NK-92 treated with Interleukin-12 subunit alpha and Interleukin-12 subunit beta, amount 100 ng/mL, for 24 hours (cell line): ENCODE measurements around the gene EPO.

Experiments used
- DNase-seq: peaks from one replicate; lab custom pipeline; 2025; lab: John Stamatoyannopoulos, UW

Gene EPO

DNA sequence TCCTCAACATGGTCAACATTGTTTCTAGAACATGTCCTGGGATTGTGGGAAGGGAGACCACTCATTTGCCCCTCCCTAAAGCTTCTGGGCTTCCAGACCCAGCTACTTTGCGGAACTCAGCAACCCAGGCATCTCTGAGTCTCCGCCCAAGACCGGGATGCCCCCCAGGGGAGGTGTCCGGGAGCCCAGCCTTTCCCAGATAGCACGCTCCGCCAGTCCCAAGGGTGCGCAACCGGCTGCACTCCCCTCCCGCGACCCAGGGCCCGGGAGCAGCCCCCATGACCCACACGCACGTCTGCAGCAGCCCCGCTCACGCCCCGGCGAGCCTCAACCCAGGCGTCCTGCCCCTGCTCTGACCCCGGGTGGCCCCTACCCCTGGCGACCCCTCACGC lies at the start of gene EPO:
TSS of gene EPO (plus strand) at position 190 of the 392 bp plus-strand sequence. CDS start 513 bp downstream, outside the sequence.
- DNase-seq, result no peak

DNA sequence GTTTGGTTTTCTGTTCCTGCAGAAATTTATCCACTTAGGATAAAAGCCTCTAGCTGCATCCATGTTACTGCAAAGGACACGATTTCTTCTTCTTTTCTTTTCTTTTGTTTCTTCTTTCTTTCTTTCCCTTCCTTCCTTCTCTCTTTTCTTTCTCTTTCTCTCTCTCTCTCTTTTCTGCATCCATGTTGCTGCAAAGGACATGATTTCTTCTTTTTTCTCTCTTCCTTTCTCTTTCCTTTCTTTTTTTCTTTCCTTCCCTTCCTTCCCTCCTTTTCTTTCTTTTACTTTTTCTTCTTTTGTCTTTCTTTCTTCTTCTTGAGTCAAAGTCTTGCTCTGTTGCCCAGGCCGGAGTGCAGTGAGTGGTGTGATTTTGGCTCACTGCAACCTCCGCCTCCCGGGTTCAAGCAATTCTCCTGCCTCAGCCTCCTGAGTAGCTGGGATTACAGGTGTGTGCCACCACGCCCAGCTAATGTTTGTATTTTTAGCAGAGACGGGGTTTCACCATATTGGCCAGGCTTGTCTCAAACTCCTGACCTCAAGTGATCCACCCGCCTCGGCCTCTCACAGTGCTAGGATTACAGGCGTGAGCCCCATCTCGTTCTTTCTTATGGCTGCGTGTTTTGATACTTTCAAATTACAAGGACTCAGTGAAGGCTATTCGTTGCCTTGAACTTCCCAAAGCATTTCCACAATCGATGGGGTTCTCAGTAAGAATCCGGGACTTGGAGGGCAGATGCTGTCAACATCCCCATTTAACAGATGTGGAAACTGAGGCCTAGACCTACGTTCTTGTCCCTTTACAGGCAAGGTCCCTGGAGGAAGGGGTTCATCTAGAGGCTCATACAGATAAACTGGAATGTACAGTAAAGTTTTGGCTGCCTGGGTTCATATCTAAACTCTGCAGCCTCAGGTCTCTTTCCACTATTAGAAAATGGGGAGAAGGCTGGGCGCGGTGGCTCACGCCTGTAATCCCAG lies 48.6 kb upstream of the EPO start:
- DNase-seq, result no peak

DNA sequence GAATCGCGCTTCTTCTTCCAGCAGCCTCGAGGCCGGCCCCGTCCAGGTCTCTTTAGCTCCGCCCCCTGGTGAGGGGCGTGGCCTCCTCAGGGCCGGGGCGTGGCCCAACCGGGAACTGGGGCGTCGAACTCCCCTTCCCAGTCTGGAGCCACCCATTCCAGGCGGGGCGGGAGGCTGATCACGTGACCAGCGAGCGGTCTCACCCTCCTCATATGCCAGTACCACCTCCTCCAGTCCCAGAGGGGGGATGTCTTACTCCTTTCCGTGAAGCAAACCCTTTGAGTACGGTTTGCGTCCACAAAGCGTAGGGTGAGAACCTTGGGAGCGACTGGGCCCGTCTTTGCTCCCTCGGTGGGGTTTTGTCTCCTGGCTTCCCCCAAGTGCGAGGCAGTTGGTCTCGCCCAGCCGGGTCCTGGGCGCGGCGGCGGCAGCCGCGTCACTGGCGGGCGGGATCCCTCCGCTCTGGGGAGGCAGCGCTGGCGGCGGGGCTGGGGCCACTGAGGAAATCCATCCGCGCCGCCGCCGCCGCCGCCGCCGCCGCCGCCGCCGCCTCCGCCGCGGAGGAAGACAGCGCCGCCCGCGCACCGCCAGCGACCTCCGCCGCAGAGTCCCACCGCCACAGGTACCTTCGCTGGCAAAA lies 46.8 kb upstream of the EPO start, which contains the start of gene GNB2:
TSS of gene GNB2 (plus strand) at position 439 of the 640 bp plus-strand sequence. CDS start 2,526 bp downstream, outside the sequence.
- peak; percentile 99 for DNase-seq

DNA sequence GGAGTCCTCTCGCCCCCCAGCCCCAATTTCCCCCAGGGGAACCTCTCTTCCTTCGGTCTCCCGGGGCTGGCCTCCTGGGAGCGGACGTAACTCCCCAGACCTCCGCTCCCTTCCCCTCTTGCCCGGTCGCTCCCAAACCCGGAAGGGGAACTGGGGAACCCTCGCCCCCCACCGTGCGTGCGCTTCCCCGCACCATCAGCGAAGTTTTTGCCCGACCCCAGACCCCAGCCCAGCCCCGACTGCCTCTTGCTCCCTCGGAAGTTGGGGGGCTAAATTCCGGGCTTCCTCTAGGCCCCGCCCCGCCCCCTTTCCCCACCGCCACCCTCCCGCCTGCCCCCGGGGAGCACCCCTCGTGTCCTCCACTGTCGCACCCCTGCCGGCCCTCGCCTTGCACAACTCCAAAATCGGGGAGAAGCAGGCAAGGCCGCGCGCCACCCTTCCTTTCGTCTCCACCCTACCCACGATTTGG lies 46.3 kb upstream of the EPO start:
- DNase-seq, result peak; percentile 62

DNA sequence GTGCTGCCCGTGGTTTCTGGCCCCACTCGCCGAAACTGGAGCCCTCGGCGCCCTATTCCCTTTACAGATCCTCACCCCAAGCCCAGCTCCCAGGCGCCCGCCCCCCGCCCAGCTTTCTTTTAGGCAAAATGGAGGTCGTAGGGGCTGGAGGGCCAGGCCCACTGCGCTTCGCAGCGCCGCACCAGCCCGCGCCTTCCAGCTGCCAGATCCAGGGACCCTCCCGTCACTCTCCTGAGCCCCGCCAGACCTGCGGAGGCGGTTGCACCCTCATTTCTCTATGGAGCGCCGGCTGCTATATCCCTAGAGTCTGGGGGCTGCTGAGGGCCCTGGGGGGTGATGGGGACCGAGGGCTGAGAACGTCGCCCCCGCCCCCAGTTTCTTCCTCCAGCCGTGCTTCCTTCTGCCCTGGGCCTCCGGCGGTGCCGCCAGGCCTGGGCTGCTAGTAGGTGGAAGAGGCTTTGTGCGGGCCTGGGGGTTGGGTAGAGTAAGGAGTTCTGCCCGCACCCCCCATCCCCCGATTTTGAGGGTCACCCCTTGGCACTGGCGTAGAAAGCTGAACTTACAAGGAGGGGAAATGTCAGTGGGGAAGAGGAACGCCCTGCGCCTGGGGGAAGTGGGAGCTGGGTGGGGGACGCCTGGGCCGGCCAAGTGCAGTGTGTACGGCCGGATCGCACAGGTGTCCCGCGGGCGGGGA lies 45.7 kb upstream of the EPO start:
- peak; percentile 40 for DNase-seq

DNA sequence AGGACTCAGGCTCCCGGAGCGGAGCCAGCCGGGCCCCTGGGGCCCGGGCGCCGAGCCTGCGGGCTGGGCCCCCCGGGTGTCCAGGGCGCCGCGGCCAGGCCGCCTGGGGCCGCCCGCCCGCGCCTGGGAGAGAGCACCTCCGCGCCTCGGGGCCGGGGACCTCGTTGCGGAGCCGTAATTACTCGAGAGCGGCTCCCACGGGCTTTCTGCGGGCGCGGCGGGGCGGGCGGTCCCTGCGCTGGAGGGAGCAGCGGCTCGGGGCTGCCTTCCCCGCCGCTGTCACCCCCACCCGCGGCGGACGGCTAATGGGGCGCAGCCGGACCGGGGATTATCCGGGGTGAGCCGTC lies 45.2 kb upstream of the EPO start:
- no peak for DNase-seq

DNA sequence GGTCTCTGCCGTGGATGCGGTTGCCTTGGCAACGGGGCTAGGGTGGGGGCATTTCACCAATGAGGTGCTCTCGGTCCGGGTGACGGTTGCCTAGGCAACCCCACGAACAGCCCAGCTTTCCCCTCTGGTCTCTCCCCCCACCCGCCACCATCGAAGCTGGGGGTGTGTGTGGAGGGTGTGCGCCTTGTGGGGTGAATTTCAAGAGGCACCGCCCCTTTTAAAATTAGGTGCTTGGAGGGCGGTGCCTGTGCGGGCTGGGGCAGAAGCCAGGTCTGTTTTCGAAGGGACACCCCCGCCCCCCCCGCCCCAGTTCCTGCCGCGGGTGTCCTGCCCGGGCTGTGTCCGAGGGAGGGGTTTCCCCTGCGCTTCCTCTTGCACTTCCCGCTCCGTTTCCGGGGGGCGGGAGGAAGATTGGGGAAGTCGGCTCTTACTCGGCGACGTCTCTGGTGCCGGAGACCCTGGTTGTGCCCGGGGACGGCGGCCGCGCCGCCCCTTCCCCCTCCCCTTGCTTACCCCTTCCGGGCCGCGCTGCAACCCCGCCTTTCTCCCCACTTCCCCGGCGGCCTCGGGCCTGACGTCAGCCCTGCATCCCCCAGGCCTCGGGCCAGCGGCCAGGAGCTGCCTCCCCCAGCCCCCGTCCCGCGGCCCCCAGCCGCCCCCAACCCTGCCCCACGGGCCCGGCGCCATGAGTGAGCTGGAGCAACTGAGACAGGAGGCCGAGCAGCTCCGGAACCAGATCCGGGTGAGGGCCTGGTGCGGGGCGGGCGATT lies 44.5 kb upstream of the EPO start:
- peak; percentile 96 for DNase-seq

DNA sequence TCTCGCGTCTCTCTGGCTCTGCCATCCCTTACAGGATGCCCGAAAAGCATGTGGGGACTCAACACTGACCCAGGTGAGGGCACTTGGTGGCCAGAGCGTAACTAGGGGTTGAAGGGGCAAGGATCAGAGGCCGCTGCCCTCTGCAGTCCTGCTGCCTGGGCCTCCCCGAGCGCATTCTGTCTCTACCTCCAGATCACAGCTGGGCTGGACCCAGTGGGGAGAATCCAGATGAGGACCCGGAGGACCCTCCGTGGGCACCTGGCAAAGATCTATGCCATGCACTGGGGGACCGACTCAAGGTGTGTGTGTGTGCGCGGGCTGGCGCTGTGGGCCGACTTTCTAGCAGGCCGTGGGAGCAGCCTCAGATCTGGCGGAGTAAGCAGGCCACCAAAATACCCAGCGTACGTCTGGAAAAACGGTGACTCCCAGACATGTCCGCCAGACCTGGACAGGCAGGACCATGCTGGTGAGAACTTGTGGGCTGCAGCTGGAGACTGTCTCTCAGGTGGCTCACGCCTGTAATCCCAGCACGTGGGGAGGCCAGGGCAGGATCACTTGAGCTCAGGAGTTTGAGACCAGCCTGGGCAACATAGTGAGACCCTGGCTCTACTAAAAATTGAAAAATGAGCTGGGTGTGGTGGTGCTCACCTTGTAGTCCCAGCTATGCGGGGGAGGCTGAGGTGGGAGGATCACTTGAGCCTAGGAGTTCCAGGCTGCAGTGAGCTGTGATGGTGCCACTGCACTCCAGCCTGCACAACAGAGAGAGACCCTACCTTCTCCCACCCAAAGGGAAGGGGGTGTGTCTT lies 43.6 kb upstream of the EPO start:
- no peak for DNase-seq

DNA sequence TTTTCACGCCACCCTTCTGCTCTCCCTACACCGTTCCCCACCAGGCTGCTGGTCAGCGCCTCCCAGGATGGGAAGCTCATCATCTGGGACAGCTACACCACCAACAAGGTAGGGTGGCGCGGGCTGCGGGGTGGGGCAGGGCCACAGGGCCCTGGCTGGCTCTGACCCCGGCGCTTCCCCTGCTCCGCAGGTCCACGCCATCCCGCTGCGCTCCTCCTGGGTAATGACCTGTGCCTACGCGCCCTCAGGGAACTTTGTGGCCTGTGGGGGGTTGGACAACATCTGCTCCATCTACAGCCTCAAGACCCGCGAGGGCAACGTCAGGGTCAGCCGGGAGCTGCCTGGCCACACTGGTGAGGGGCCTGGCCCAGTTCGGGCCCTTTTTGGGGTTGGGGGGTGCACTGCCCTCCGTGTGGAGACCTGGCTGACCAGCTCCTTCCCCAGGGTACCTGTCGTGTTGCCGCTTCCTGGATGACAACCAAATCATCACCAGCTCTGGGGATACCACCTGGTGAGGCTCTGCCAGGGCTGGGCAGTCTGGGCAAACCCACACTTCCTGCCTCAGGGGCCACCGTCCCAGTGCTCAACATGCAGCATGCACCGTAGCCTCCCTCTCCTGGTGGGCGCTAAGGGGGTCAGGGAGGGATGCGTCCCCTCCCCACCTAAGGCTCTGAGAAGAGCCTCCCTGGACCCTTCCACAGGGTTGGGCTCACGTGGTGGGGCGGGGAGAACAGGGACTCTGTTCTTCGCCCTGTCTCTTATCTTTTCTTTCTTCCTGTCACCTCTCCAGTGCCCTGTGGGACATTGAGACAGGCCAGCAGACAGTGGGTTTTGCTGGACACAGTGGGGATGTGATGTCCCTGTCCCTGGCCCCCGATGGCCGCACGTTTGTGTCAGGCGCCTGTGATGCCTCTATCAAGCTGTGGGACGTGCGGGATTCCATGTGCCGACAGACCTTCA lies 42.7 kb upstream of the EPO start:
- DNase-seq, result no peak

DNA sequence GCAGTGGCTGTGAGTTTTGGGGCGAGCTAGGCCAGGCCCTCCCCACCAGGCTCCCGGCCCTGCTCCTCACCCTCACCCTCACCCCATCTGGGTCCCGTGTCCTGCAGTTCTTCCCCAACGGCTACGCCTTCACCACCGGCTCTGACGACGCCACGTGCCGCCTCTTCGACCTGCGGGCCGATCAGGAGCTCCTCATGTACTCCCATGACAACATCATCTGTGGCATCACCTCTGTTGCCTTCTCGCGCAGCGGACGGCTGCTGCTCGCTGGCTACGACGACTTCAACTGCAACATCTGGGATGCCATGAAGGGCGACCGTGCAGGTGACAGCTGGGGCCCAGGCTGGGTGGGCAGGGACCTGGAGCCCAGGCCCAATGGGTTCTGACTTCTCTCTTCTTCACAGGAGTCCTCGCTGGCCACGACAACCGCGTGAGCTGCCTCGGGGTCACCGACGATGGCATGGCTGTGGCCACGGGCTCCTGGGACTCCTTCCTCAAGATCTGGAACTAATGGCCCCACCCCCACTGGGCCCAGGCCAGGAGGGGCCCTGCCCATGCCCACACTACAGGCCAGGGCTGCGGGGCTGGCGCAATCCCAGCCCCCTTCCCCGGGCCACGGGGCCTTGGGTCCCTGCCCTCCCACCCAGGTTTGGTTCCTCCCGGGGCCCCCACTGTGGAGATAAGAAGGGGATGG lies 41.8 kb upstream of the EPO start:
- no peak for DNase-seq

DNA sequence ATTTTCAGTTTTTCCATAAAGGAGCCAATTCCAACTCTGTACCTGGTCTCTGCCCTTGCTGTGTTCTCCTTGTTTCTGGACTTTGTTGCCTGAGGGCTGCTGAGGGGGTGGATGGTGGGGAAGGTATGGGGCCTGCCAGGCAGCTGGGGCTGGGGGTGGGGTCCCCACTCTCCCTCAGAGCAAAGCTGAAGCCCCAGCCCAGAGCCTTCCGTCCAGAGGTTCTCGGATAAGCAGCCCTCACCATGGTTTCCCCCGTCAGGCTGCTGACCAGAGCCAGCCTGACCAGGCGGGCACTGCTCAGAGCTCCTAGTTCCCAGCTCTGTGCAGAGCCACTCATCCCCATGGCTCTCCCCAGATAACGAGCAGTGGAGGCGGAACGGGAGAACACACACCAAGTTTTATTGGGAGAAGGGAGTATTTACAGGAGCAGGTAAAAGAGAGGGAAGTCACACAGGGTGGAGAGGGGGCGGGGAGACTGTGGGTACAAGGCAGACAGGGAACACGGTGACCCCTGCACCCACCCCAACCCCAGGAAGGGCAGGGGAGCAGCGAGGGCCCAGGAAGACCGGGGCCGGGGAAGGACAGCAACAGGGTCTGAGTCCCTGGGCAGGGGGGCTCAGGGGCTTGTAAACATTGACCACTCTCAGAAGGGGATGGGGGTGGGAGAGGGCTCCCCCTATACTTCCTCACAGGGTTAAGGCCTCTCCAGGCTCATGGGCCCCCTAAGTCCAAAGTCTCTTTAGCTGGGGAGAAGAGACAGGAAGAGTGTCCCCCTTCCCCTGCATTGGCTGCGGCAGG lies 40.9 kb upstream of the EPO start:
- no peak for DNase-seq

DNA sequence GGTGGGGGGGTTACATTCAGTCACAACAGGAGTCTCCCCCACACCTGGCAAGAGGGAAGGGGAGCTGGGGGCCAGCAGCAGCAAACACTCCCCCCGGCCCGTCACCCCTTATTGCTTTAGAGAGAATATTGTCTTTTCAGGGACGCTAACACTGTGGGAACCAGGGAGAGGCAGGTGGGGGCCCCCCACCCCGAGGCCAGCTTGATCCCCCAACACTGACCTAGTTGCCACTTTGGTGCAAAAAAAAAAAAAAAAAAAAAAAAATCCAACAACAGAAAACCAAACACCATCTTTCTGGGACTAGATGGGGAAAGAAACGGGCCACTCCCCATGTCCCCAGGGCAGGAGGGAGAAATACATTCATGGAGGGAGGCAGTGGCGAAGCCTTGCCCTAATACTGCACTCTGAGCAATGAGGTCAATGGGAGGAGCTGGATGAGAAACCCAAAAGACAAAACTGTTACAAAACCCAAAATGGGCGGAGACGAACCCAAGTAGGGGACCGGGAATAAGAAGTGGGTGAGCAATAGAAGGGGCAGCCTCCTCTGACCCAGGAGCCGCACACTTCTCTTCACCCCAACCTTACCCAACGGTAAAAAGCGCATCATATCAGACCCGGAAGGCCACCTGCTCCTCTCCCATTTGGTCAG lies 40.2 kb upstream of the EPO start:
- DNase-seq, result no peak

DNA sequence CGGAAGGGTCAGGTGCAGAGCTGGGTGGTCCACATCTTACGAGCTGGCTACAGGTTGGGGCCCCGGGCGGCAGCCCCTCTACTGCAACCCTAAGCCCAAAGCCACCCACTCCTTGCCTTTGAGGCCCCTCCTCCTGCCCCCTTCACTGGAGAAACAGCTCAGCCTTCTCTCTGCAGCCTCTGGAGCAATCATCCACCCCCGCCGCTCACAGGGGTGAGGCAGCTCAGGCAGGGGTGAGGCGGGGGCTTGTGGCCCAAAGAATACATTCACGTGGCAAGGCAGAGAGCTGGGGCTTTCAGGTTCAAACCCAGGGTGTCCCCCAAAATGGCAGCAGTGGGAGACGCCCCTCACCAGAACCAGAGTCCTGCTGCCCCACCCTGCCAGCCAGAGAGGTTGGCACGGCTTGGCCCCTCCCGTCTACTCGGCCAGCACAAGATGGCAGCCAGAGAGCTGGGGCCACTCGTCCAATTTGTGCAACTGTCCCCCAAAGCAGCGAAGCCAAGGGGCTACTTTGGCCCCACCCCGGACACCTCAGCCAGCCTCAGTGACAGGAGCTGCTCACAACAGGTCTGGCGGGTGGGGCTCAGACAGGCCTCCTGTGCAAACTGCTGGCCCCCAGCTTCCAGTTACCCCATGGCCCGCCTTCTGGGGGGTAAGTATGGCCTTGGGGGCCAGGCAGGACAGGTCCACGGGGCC lies 39.5 kb upstream of the EPO start:
- no peak for DNase-seq

DNA sequence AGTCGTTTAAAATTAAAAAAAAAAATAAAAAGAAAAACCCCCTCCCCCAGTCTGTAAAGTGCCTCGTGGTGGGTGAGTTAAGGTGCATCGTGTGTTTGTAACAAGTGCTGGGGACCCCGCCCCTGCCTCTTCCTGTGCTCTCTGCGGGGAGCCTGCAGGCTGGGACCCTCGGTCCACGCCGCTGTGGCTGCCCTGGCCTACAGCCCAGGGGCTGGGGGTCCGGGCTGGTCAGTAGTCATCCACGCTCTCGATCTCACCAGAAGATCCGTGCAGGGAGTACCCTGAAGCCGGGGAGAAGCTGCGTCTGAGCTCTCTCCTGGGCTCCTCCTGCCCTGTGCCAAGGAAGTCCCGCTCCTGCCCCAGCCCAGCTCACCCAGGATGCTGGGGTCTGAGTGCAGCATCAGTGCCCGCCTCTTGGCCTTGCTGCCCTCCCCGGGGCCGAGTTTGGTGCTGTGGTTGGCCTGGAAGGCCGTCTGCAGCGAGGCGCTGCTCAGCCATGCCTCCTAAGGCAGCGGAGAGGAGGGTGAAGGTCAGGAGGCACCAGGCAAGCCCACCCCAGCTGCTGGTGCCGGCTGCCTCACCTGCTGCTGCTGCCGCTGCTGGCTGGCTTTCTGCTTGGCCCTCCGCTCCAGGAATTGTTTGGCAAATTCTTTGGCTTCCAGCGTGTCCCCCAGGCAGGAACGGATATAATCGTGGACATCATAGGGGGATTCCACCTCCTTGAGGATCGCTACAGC lies 38.6 kb upstream of the EPO start:
- no peak for DNase-seq

DNA sequence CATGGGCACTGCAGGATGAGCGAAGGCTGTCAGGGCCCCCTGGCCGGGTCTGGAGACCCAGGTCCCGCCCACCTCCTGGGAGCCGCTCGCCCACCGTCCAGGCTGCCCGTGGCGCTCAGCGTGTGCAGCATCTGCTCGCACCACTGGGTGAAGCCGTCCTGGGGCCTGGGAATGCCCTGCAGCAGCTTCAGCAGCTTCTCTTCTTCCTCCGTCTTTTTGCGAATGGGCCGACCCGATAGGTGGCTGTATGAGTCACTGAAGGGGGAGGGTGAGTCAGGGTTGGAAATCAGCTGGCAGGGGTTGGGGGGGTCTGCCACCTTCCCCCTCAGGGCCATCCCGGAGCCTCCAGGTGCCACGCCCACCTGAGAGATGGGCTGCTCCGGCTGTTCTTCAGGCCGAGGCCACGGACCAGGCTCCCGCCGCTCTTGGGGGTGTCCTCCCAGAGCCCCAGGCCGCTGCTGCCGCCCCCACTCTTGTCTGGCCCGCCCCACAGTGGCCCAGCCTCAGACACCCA lies 38.0 kb upstream of the EPO start:
- DNase-seq, result no peak

DNA sequence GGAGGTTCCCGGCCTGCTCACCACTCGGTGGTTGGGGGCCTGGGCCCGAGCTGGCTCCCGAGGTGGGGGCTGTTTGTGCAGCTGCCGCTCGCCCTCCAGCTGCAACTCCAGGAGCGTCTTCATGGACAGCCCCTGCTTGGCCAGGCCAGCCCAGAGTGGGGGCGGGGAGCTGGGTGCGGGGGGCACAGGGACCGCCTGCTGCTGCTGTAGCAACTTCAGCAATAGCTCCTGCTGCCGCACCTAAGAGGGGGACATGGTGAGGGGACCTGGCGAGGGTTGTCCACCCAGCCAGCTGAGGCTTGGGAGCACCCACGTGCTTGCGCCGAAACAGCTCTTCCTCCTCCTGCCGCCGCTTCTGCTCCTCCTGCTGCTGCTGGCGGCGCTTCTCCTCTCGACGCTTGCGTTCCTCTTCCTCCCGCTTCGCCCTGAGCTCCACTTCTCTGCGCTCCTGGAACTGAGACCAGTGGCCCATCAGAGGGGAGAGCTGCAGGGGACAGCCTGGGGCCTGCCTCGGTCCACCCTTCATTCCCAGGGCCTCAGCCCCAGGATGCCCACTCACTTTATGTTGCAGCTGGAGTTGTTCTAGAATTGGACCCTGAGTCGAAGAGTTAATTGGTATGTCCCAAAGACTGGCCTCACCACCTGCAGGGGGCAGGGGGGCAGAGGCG lies 37.1 kb upstream of the EPO start:
- no peak for DNase-seq
